MM.1S (cell line): Measurements from ENCODE around the gene CD38.

Experiments used
- DNase-seq: peaks from one replicate; pipeline ENCODE4 v3.0.0-alpha.2; 2015
- H2AFZ ChIP-seq: fragments of 300-600 bp; sonication (generic); 2 replicates; pipeline ENCODE4 v1.6.0; 2016; ENCODE audit warnings: antibody characterized with exemption, low read length
- H3F3A ChIP-seq: fragments of 300-600 bp; sonication (generic); 2 replicates; pipeline ENCODE4 v1.6.1; 2016; ENCODE audit warnings: mild to moderate bottlenecking, antibody characterized with exemption, low read length, moderate library complexity, mixed read lengths; ENCODE audit not compliant: insufficient read depth
- H3K27ac ChIP-seq: fragments of 300-600 bp; sonication (generic); 2 replicates; pipeline ENCODE4 v1.5.1; 2016; ENCODE audit warnings: mild to moderate bottlenecking, low read length
- H3K27me3 ChIP-seq: fragments of 300-600 bp; sonication (generic); replicated peaks from 2 replicates; pipeline ENCODE4 v1.6.0; 2016; ENCODE audit warnings: low read length; ENCODE audit not compliant: insufficient read depth
- H3K36me3 ChIP-seq: fragments of 300-600 bp; sonication (generic); replicated peaks from 2 replicates; pipeline ENCODE4 v1.6.1; 2016; ENCODE audit warnings: mild to moderate bottlenecking, low read length, mixed read lengths; ENCODE audit not compliant: insufficient read depth
- H3K4me1 ChIP-seq: fragments of 300-600 bp; sonication (generic); 2 replicates; pipeline ENCODE4 v1.6.1; 2016; ENCODE audit warnings: low read length, mixed read lengths
- H3K4me2 ChIP-seq: fragments of 300-600 bp; sonication (generic); 2 replicates; pipeline ENCODE4 v1.6.0; 2016; ENCODE audit warnings: low read depth, low read length
- H3K4me3 ChIP-seq: fragments of 300-600 bp; sonication (generic); 2 replicates; pipeline ENCODE4 v1.5.1; 2016; ENCODE audit warnings: low read length, mixed read lengths
- H3K79me2 ChIP-seq: fragments of 300-600 bp; sonication (generic); 2 replicates; pipeline ENCODE4 v1.6.1; 2016; ENCODE audit warnings: mixed run types, low read length, mixed read lengths
- H3K9ac ChIP-seq: fragments of 300-600 bp; sonication (generic); 2 replicates; pipeline ENCODE4 v1.6.1; 2016; ENCODE audit warnings: low read length, mixed read lengths
- H3K9me2 ChIP-seq: fragments of 300-600 bp; sonication (generic); replicated peaks from 2 replicates; pipeline ENCODE4 v1.6.1; 2016; ENCODE audit warnings: mild to moderate bottlenecking, low read length, mixed read lengths; ENCODE audit not compliant: insufficient read depth
- H3K9me3 ChIP-seq: fragments of 300-600 bp; sonication (generic); replicated peaks from 2 replicates; pipeline ENCODE4 v1.6.1; 2016; ENCODE audit warnings: mild to moderate bottlenecking, low read length, mixed read lengths; ENCODE audit not compliant: insufficient read depth
- H4K20me1 ChIP-seq: fragments of 300-600 bp; sonication (generic); 2 replicates; pipeline ENCODE4 v1.6.1; 2016; ENCODE audit warnings: mild to moderate bottlenecking, low read length, moderate library complexity, mixed read lengths; ENCODE audit not compliant: insufficient read depth
- EZH2 ChIP-seq: fragments of 300-600 bp; sonication (generic); optimal IDR thresholded peaks from 2 replicates; pipeline ENCODE3; 2017; ENCODE audit warnings: low read depth, mild to moderate bottlenecking, antibody characterized with exemption, low read length, mixed read lengths
- EZH2phosphoT487 ChIP-seq: fragments of 300-600 bp; sonication (generic); IDR thresholded peaks from 2 replicates; pipeline ENCODE4 v1.6.1; 2018; ENCODE audit warnings: antibody characterized with exemption, low read length
- TF ChIP-seq, protein P1 (sequence below): fragments of 300-600 bp; sonication (generic); IDR thresholded peaks from 2 replicates; pipeline ENCODE4 v1.5.1; 2016; ENCODE audit warnings: antibody characterized with exemption, low read length, mixed read lengths

Gene CD38

DNA sequence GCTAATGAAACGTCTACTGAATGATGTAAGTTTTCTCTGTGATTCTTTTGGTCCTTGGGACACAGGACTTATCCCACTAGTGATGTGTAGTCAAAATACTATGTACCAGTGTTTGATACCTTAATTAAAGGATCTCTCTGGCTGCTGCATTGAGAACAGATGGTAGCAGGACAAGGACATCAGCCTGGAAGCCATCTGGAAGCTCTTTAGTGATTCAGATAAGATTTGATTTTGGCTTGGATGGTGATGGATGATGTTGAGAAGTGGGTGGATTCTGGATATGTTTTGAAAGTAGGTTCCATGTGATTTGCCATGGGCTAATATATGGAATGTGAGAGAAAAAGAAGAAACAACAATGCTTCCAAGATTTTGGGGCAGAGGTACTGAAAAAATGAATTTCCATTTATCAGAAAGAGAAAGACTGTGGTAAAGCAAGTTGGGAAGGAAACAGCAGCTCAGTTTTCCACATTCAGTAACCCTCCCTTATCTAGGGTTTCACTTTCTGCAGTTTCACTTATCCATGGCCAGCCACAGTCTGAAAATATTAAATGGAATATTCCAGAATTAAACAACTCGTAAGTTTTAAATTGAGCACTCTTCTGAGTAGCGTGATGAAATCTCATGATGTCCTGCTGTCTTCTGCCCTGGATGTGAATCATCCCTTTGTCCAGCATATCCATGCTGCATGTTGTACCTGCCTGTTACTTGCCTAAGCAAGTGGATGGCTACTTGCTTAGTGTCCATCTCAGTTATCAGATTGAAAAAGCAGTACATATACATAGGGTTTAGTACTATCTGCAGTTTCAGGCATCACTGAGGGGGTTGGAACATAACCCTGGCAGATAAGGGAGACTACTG, 15.6 kb downstream of the CD38 start:
- H3K79me2 ChIP-seq = no peaks in the 10 kb centered on the region
- H3K4me2 ChIP-seq = no peak overlapping the region
- no peak for DNase-seq
- H3K4me1 ChIP-seq = peaks cover 8% of the 10 kb centered on the region; the same call in 1 of the 2 replicates
- H3F3A ChIP-seq = no peaks in the 10 kb centered on the region
- no peaks in the 10 kb centered on the region for H3K36me3 ChIP-seq
- H3K4me3 ChIP-seq = no peak overlapping the region
- H3K27me3 ChIP-seq = no peaks in the 10 kb centered on the region
- no peak overlapping the region for H3K27ac ChIP-seq
- H3K9me3 ChIP-seq = no peaks in the 10 kb centered on the region
- H4K20me1 ChIP-seq = no peaks in the 10 kb centered on the region
- no peak overlapping the region for H3K9ac ChIP-seq
- TF ChIP-seq, protein P1, sequence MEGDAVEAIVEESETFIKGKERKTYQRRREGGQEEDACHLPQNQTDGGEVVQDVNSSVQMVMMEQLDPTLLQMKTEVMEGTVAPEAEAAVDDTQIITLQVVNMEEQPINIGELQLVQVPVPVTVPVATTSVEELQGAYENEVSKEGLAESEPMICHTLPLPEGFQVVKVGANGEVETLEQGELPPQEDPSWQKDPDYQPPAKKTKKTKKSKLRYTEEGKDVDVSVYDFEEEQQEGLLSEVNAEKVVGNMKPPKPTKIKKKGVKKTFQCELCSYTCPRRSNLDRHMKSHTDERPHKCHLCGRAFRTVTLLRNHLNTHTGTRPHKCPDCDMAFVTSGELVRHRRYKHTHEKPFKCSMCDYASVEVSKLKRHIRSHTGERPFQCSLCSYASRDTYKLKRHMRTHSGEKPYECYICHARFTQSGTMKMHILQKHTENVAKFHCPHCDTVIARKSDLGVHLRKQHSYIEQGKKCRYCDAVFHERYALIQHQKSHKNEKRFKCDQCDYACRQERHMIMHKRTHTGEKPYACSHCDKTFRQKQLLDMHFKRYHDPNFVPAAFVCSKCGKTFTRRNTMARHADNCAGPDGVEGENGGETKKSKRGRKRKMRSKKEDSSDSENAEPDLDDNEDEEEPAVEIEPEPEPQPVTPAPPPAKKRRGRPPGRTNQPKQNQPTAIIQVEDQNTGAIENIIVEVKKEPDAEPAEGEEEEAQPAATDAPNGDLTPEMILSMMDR = no peak
- no peak for TF ChIP-seq EZH2phosphoT487
- no peak for TF ChIP-seq EZH2
- no peak overlapping the region for H2AFZ ChIP-seq
- no peaks in the 10 kb centered on the region for H3K9me2 ChIP-seq

- Histone ChIP-seq H3K27ac (no peak overlapping the region), H3K27me3 (no peaks in the 10 kb centered on the region), H3K9me3 (no peaks in the 10 kb centered on the region), H3F3A (no peaks in the 10 kb centered on the region), H3K79me2 (no peaks in the 10 kb centered on the region), H3K9me2 (no peaks in the 10 kb centered on the region), H4K20me1 (no peaks in the 10 kb centered on the region), H3K36me3 (no peaks in the 10 kb centered on the region), H2AFZ (no peak overlapping the region), H3K4me3 (no peak overlapping the region), H3K4me2 (no peak overlapping the region), H3K4me1 (peaks cover 8% of the 10 kb centered on the region; the same call in 1 of the 2 replicates), H3K9ac (no peak overlapping the region)
- no peak for DNase-seq
- TF ChIP-seq EZH2phosphoT487 (no peak), EZH2 (no peak)
- TF ChIP-seq, protein P1 = no peak
Observed at GRCh38 chr4:15794426-15794825, 16.3 kb downstream of the CD38 start.

- H3K9me2 ChIP-seq = no peaks in the 10 kb centered on the region
- no peaks in the 10 kb centered on the region for H3K9me3 ChIP-seq
- DNase-seq = no peak
- H3K27me3 ChIP-seq = no peaks in the 10 kb centered on the region
- TF ChIP-seq EZH2phosphoT487 = no peak
- TF ChIP-seq, protein P1 = no peak
- TF ChIP-seq EZH2 = no peak
- H3K27ac ChIP-seq = no peak overlapping the region
- no peaks in the 10 kb centered on the region for H3K79me2 ChIP-seq
- H3K9ac ChIP-seq = no peak overlapping the region
- H3K36me3 ChIP-seq = no peaks in the 10 kb centered on the region
- no peak overlapping the region for H2AFZ ChIP-seq
- no peak overlapping the region for H3K4me2 ChIP-seq
- no peak overlapping the region for H3K4me3 ChIP-seq
- no peaks in the 10 kb centered on the region for H4K20me1 ChIP-seq
- H3F3A ChIP-seq = no peaks in the 10 kb centered on the region
- H3K4me1 ChIP-seq = peaks cover 13% of the 10 kb centered on the region; the same call in 1 of the 2 replicates
Observed at GRCh38 chr4:15794905-15795304, 16.8 kb downstream of the CD38 start.
